DMS53 treated with DMSO at 0.1 percent for 48 hours (cell line): Measurements from ENCODE around the gene FBXO21.
"Not testable (repeated sequence)": the region's sequence is repeated elsewhere in the genome, so short reads cannot be mapped to it uniquely, and the experiment has no call there.

Experiments
- DNase-seq: peaks from one replicate; lab custom pipeline; 2025; ENCODE audit not compliant: unreplicated experiment; lab: John Stamatoyannopoulos, UW

FBXO21 gene

GRCh38 chr12:117202033-117202432, 11.8 kb upstream of the FBXO21 start:
- no peak for DNase-seq

- DNase-seq: not testable (repeated sequence)
Measured at GRCh38 chr12:117199956-117200744, 9.9 kb upstream of the FBXO21 start.

- DNase-seq: not testable (repeated sequence)
Measured at GRCh38 chr12:117196334-117196733, 6.1 kb upstream of the FBXO21 start.

- not testable (repeated sequence) for DNase-seq
Measured at GRCh38 chr12:117195027-117195426, 4.8 kb upstream of the FBXO21 start.

GRCh38 chr12:117193903-117194302, 3.6 kb upstream of the FBXO21 start:
- DNase-seq: no peak

GRCh38 chr12:117192581-117192980, 2.3 kb upstream of the FBXO21 start:
- DNase-seq: not testable (repeated sequence)

- DNase-seq: no peak
Measured at GRCh38 chr12:117192057-117192456, 1.8 kb upstream of the FBXO21 start.

GRCh38 chr12:117189725-117190209, 503 bp downstream of the FBXO21 start:
- no peak for DNase-seq

GRCh38 chr12:117188961-117189724, 1.1 kb downstream of the FBXO21 start:
- no peak for DNase-seq

- DNase-seq: no peak
Measured at GRCh38 chr12:117188121-117188665, 2.1 kb downstream of the FBXO21 start.

GRCh38 chr12:117187421-117187820, 2.8 kb downstream of the FBXO21 start:
- no peak for DNase-seq

- DNase-seq: no peak
Measured at GRCh38 chr12:117182866-117183265, 7.4 kb downstream of the FBXO21 start.

- not testable (repeated sequence) for DNase-seq
Measured at GRCh38 chr12:117181468-117181843, 8.8 kb downstream of the FBXO21 start.

GRCh38 chr12:117180758-117181467, 9.4 kb downstream of the FBXO21 start:
- DNase-seq: no peak

- no peak for DNase-seq
Measured at GRCh38 chr12:117178745-117179144, 11.5 kb downstream of the FBXO21 start.

GRCh38 chr12:117178301-117178700, 12.0 kb downstream of the FBXO21 start:
- DNase-seq: no peak

- DNase-seq: no peak
Measured at GRCh38 chr12:117172168-117172567, 18.1 kb downstream of the FBXO21 start.

- no peak for DNase-seq
Measured at GRCh38 chr12:117171499-117172162, 18.6 kb downstream of the FBXO21 start.

- DNase-seq: no peak
Measured at GRCh38 chr12:117169548-117169947, 20.7 kb downstream of the FBXO21 start.

GRCh38 chr12:117168976-117169375, 21.3 kb downstream of the FBXO21 start:
- DNase-seq: no peak

- DNase-seq: no peak
Measured at GRCh38 chr12:117167769-117168168, 22.5 kb downstream of the FBXO21 start.
